GM19438 (cell line): ENCODE results near the gene ANKRD49.

Experiments
- ATAC-seq: cut with Tn5 transposase; IDR thresholded peaks from one replicate; pipeline ENCODE4 v1.9.1; 2021; ENCODE audit warnings: low read depth; ENCODE audit not compliant: unreplicated experiment

ANKRD49 gene

DNA sequence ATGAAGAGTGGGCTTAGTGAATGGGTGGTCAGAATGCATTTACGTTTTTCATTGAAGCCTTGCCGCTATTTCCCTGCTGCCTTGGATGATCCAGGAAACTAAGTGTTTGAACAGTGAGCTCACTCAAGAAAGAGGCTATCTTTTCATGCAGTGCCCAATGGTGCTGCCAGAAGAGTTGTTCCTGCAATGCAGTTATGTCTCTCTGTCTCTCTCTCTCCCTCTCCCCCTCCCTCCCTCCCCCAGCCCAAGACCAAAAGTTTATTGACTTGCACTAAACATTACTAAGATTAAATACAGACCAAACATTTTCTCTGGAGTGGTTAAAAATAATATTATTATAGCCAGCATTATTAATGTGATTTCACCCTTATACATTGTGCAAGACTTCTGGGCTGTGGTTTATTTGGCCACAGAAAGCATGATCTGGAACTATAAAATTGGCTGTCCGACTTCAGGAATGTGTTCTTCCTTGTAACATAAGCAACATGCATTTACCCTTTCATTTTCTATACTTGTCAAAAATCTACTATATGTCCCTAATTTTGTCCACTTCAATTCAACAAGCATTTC lies 43.3 kb downstream of the ANKRD49 start:
- no peak for ATAC-seq

- no peak for ATAC-seq
Observed at GRCh38 chr11:94539420-94539819, 45.6 kb downstream of the ANKRD49 start.

DNA sequence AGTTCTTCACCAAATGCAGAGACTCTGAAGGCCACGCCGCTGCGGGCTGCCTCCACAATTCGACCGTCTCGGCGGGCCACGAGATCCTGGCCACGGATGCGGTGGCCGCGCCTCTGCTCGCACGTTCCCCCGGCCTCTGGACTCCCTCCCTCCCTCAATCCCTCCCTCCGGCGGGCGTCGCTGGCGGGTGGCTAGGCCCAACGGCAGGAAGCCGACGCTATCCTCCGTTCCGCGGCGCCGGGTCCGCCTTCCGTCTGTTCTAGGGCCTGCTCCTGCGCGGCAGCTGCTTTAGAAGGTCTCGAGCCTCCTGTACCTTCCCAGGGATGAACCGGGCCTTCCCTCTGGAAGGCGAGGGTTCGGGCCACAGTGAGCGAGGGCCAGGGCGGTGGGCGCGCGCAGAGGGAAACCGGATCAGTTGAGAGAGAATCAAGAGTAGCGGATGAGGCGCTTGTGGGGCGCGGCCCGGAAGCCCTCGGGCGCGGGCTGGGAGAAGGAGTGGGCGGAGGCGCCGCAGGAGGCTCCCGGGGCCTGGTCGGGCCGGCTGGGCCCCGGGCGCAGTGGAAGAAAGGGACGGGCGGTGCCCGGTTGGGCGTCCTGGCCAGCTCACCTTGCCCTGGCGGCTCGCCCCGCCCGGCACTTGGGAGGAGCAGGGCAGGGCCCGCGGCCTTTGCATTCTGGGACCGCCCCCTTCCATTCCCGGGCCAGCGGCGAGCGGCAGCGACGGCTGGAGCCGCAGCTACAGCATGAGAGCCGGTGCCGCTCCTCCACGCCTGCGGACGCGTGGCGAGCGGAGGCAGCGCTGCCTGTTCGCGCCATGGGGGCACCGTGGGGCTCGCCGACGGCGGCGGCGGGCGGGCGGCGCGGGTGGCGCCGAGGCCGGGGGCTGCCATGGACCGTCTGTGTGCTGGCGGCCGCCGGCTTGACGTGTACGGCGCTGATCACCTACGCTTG lies 50.2 kb downstream of the ANKRD49 start, which contains the start of gene FUT4:
Gene FUT4, plus strand, starts transcription at position 227 of the 951 bp plus-strand sequence. Its CDS starts 213 bp downstream, at position 440.
- ATAC-seq, result peak; percentile 78

- no peak for ATAC-seq
Observed at GRCh38 chr11:94544646-94545263, 51.0 kb downstream of the ANKRD49 start.

GRCh38 chr11:94545264-94546161 lies 51.7 kb downstream of the ANKRD49 start:
- no peak for ATAC-seq

DNA sequence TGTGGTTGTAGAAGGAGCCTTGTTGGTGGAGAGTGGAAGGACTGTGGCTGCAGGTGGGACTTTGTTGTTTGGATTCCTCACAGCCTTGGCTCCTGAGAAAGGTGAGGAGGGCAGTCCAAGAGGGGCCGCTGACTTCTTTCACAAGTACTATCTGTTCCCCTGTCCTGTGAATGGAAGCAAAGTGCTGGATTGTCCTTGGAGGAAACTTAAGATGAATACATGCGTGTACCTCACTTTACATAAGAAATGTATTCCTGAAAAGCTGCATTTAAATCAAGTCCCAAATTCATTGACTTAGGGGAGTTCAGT lies 52.3 kb downstream of the ANKRD49 start:
- ATAC-seq, result no peak

- ATAC-seq, result no peak
Observed at GRCh38 chr11:94546886-94547285, 53.1 kb downstream of the ANKRD49 start.

- no peak for ATAC-seq
Observed at GRCh38 chr11:94549146-94549545, 55.4 kb downstream of the ANKRD49 start.
